Activated CD8-positive, alpha-beta memory T cell treated with anti-CD3 and anti-CD28 coated beads, Interleukin-2, amount 10 ng/mL, durations not matched to agents 7 days and 5 days (primary cell): ENCODE data around the gene KIF13A. TPM values are rescaled to one million over a fixed set of nuclear protein-coding genes. Genes with fewer than 3 reads are reported as not detected.
A peak's percentile ranks its signal among the peaks of the same experiment; 100 is the strongest.
"Not testable (repeated sequence)": the region's sequence is repeated elsewhere in the genome, so short reads cannot be mapped to it uniquely, and the experiment has no call there.

Experiments
- ATAC-seq: fragments of 150-1000 bp; cut with Tn5 transposase; one replicate; pipeline ENCODE4 v1.10.0; 2021; ENCODE audit warnings: moderate library complexity
- CTCF ChIA-PET: fragments of 350-600 bp; sonication (Branson Sonifier 250); formaldehyde crosslinking; loops from one replicate; lab custom pipeline; 2021; ENCODE audit warnings: antibody characterized with exemption; lab: Charles Lee
- DNase-seq: peaks from one replicate; pipeline ENCODE4 v3.0.0-alpha.2; 2020
- H3K27ac Mint-ChIP-seq: one replicate; pipeline ENCODE4 v1.8.0; 2021; ENCODE audit warnings: mild to moderate bottlenecking, mixed read lengths
- H3K27me3 Mint-ChIP-seq: one replicate; pipeline ENCODE4 v1.8.0; 2021; ENCODE audit warnings: mixed read lengths
- H3K36me3 Mint-ChIP-seq: one replicate; pipeline ENCODE4 v1.8.0; 2021; ENCODE audit warnings: mild to moderate bottlenecking, mixed read lengths
- H3K4me1 Mint-ChIP-seq: one replicate; pipeline ENCODE4 v1.8.0; 2021; ENCODE audit warnings: mixed read lengths
- H3K4me3 Mint-ChIP-seq: one replicate; pipeline ENCODE4 v1.8.0; 2021; ENCODE audit warnings: mild to moderate bottlenecking, moderate library complexity, mixed read lengths
- H3K9me3 Mint-ChIP-seq: one replicate; pipeline ENCODE4 v1.8.0; 2022; ENCODE audit warnings: low read depth, mixed read lengths
- total RNA-seq, 2 experiments: library from RNA; stranded (reverse); gene quantifications; one replicate each; pipeline ENCODE4 v1.2.3, GENCODE V29; 2021

KIF13A gene
- under 1 TPM in 1 of 2 experiments, not detected in 1; 0.05 TPM for total RNA-seq

GRCh38 chr6:17987447-17987696, at the start of gene KIF13A:
TSS of gene KIF13A (minus strand) at chr6:17987635. CDS start at chr6:17987463, 172 bp downstream.
- H3K4me1 Mint-ChIP-seq, result peaks cover 11% of the 10 kb centered on the region
- peaks cover 1% of the 10 kb centered on the region for H3K36me3 Mint-ChIP-seq
- ATAC-seq (peak; percentile 62), DNase-seq (no peak)
- no peak within 1 kb of the TSS for H3K27ac Mint-ChIP-seq
- CTCF ChIA-PET, result no interaction called here
- H3K27me3 Mint-ChIP-seq, result peaks cover 77% of the 10 kb centered on the region
- H3K9me3 Mint-ChIP-seq, result no peaks in the 10 kb centered on the region
- peak within 1 kb of the TSS; percentile 72 for H3K4me3 Mint-ChIP-seq

GRCh38 chr6:18036781-18037180, 49.3 kb upstream of the KIF13A start:
- ATAC-seq (no peak), DNase-seq (no peak)
- no peaks in the 10 kb centered on the region for H3K4me1 Mint-ChIP-seq
- no peaks in the 10 kb centered on the region for H3K9me3 Mint-ChIP-seq
- peaks cover 26% of the 10 kb centered on the region for H3K27me3 Mint-ChIP-seq
- no peaks in the 10 kb centered on the region for H3K36me3 Mint-ChIP-seq
- CTCF ChIA-PET, result no interaction called here
- H3K4me3 Mint-ChIP-seq, result no peak overlapping the region
- H3K27ac Mint-ChIP-seq, result no peak overlapping the region

GRCh38 chr6:18035330-18035854, 48.0 kb upstream of the KIF13A start:
- Mint-ChIP-seq H3K27me3 (peaks cover 30% of the 10 kb centered on the region), H3K4me1 (no peaks in the 10 kb centered on the region), H3K9me3 (no peaks in the 10 kb centered on the region), H3K36me3 (no peaks in the 10 kb centered on the region), H3K27ac (no peak overlapping the region), H3K4me3 (no peak overlapping the region)
- CTCF ChIA-PET, result no interaction called here
- no peak for DNase-seq
- ATAC-seq, result no peak

- no peak for DNase-seq
- CTCF ChIA-PET, result no interaction called here
- H3K4me3 Mint-ChIP-seq, result no peak overlapping the region
These were observed 47.4 kb upstream of the KIF13A start for GRCh38 chr6:18034798-18035202.

GRCh38 chr6:18031680-18032256, 44.3 kb upstream of the KIF13A start:
- no peak for DNase-seq
- no peak overlapping the region for H3K4me3 Mint-ChIP-seq
- CTCF ChIA-PET, result no interaction called here
- H3K4me1 Mint-ChIP-seq, result no peaks in the 10 kb centered on the region
- H3K36me3 Mint-ChIP-seq, result no peaks in the 10 kb centered on the region
- no peak for ATAC-seq
- H3K9me3 Mint-ChIP-seq, result no peaks in the 10 kb centered on the region
- peaks cover 17% of the 10 kb centered on the region for H3K27me3 Mint-ChIP-seq
- no peak overlapping the region for H3K27ac Mint-ChIP-seq

More at GRCh38 chr6:18034798-18035202, 47.4 kb upstream of the KIF13A start:
- H3K27ac Mint-ChIP-seq, result no peak overlapping the region
- ATAC-seq, result no peak
- no peaks in the 10 kb centered on the region for H3K9me3 Mint-ChIP-seq
- peaks cover 30% of the 10 kb centered on the region for H3K27me3 Mint-ChIP-seq
- no peaks in the 10 kb centered on the region for H3K36me3 Mint-ChIP-seq
- no peaks in the 10 kb centered on the region for H3K4me1 Mint-ChIP-seq

- CTCF ChIA-PET, result no interaction called here
- DNase-seq (no peak), ATAC-seq (no peak)
- Mint-ChIP-seq H3K4me3 (no peak overlapping the region), H3K27me3 (peaks cover 14% of the 10 kb centered on the region), H3K36me3 (no peaks in the 10 kb centered on the region), H3K27ac (no peak overlapping the region), H3K9me3 (no peaks in the 10 kb centered on the region), H3K4me1 (no peaks in the 10 kb centered on the region)
These were observed 43.8 kb upstream of the KIF13A start for GRCh38 chr6:18031189-18031588.

GRCh38 chr6:18028332-18028731, 40.9 kb upstream of the KIF13A start:
- ATAC-seq, result no peak
- no peak for DNase-seq
- Mint-ChIP-seq H3K27me3 (peaks cover 10% of the 10 kb centered on the region), H3K9me3 (no peaks in the 10 kb centered on the region), H3K4me1 (no peaks in the 10 kb centered on the region), H3K36me3 (no peaks in the 10 kb centered on the region), H3K27ac (no peak overlapping the region), H3K4me3 (no peak overlapping the region)
- CTCF ChIA-PET, result no interaction called here

- H3K27me3 Mint-ChIP-seq, result no peaks in the 10 kb centered on the region
- CTCF ChIA-PET, result no interaction called here
- no peak overlapping the region for H3K27ac Mint-ChIP-seq
- no peaks in the 10 kb centered on the region for H3K36me3 Mint-ChIP-seq
- ATAC-seq, result no peak
- H3K4me3 Mint-ChIP-seq, result no peak overlapping the region
- no peak for DNase-seq
- no peaks in the 10 kb centered on the region for H3K9me3 Mint-ChIP-seq
- H3K4me1 Mint-ChIP-seq, result no peaks in the 10 kb centered on the region
These were observed 38.2 kb upstream of the KIF13A start for GRCh38 chr6:18025596-18025995.

GRCh38 chr6:18024876-18025275, 37.4 kb upstream of the KIF13A start:
- ATAC-seq (no peak), DNase-seq (no peak)
- Mint-ChIP-seq H3K36me3 (no peaks in the 10 kb centered on the region), H3K4me3 (no peak overlapping the region), H3K27me3 (no peaks in the 10 kb centered on the region), H3K9me3 (no peaks in the 10 kb centered on the region), H3K4me1 (no peaks in the 10 kb centered on the region), H3K27ac (no peak overlapping the region)
- CTCF ChIA-PET, result no interaction called here

GRCh38 chr6:18023891-18024290, 36.5 kb upstream of the KIF13A start:
- no peaks in the 10 kb centered on the region for H3K4me1 Mint-ChIP-seq
- H3K36me3 Mint-ChIP-seq, result no peaks in the 10 kb centered on the region
- CTCF ChIA-PET, result no interaction called here
- no peak overlapping the region for H3K27ac Mint-ChIP-seq
- H3K9me3 Mint-ChIP-seq, result no peaks in the 10 kb centered on the region
- no peaks in the 10 kb centered on the region for H3K27me3 Mint-ChIP-seq
- ATAC-seq (no peak), DNase-seq (no peak)
- H3K4me3 Mint-ChIP-seq, result no peak overlapping the region

GRCh38 chr6:18022398-18023231, 35.2 kb upstream of the KIF13A start:
- Mint-ChIP-seq H3K4me1 (no peaks in the 10 kb centered on the region), H3K4me3 (no peak overlapping the region), H3K9me3 (no peaks in the 10 kb centered on the region), H3K36me3 (no peaks in the 10 kb centered on the region), H3K27me3 (peaks cover 3% of the 10 kb centered on the region), H3K27ac (no peak overlapping the region)
- DNase-seq, result no peak
- ATAC-seq, result no peak
- CTCF ChIA-PET, result no interaction called here

GRCh38 chr6:18021166-18021850, 33.9 kb upstream of the KIF13A start:
- Mint-ChIP-seq H3K36me3 (no peaks in the 10 kb centered on the region), H3K4me1 (no peaks in the 10 kb centered on the region), H3K27me3 (peaks cover 7% of the 10 kb centered on the region), H3K4me3 (no peak overlapping the region), H3K27ac (no peak overlapping the region), H3K9me3 (no peaks in the 10 kb centered on the region)
- CTCF ChIA-PET, result no interaction called here
- ATAC-seq (no peak), DNase-seq (no peak)

GRCh38 chr6:18020545-18020944, 33.1 kb upstream of the KIF13A start:
- H3K36me3 Mint-ChIP-seq, H3K4me3 Mint-ChIP-seq, ATAC-seq, DNase-seq, H3K27ac Mint-ChIP-seq, CTCF ChIA-PET, H3K9me3 Mint-ChIP-seq, H3K4me1 Mint-ChIP-seq: not testable (repeated sequence)
- peaks cover 14% of the 10 kb centered on the region for H3K27me3 Mint-ChIP-seq
